ENCODE measurements around the gene PTGR1.

The PTGR1 gene

GRCh38 chr9:111533099-111533790 lies 66.2 kb downstream of the PTGR1 start:
- peaks cover 40% of the 10 kb centered on the region for H3K9me3 ChIP-seq (ENCODE audit: control insufficient read depth, insufficient read depth, low read depth, low read length)
- peaks cover 23% of the 10 kb centered on the region for H3K4me1 ChIP-seq (ENCODE audit: control insufficient read depth, insufficient read depth, low read length)
- H3K27me3 ChIP-seq (ENCODE audit: control insufficient read depth, insufficient read depth, low read length): no peaks in the 10 kb centered on the region
- H3K4me3 ChIP-seq (ENCODE audit: low read depth, low read length): no peak overlapping the region
- no peak overlapping the region for H3K9ac ChIP-seq (ENCODE audit: low read length)
- no peak overlapping the region; the same call in 1 of the 2 replicates for H3K27ac ChIP-seq (ENCODE audit: low read depth, low read length)
- H3K36me3 ChIP-seq (ENCODE audit: control insufficient read depth, insufficient read depth, low read length): peaks cover 82% of the 10 kb centered on the region

DNA sequence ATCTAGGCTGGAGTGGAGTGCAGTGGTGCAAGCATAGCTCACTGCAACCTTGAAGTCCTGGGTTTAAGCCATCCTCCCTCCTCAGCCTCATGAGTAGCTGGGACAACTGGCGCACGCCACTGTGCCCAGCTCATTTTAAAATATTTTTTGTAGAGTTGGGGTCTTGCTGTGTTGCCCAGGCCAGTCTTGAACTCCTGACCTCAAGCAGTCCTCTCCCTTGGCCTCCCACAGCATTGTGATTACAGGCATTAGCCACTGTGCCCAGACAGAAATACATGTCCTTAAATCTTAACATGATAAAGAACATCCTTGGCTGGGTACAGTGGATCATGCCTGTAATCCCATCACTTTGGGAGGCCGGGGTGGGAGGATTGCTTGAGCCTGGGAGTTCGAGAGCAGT lies 67.7 kb downstream of the PTGR1 start:
- peaks cover 37% of the 10 kb centered on the region for H3K4me1 ChIP-seq (ENCODE audit: control insufficient read depth, insufficient read depth, low read length)
- H3K4me3 ChIP-seq (ENCODE audit: low read depth, low read length): no peak overlapping the region
- H3K36me3 ChIP-seq (ENCODE audit: control insufficient read depth, insufficient read depth, low read length): peaks cover 78% of the 10 kb centered on the region
- no peak overlapping the region for H3K27ac ChIP-seq (ENCODE audit: low read depth, low read length)
- no peaks in the 10 kb centered on the region for H3K27me3 ChIP-seq (ENCODE audit: control insufficient read depth, insufficient read depth, low read length)
- peaks cover 27% of the 10 kb centered on the region for H3K9me3 ChIP-seq (ENCODE audit: control insufficient read depth, insufficient read depth, low read depth, low read length)
- no peak overlapping the region for H3K9ac ChIP-seq (ENCODE audit: low read length)

GRCh38 chr9:111529787-111530186 lies 69.7 kb downstream of the PTGR1 start:
- peaks cover 16% of the 10 kb centered on the region; the same call in 1 of the 2 replicates for H3K9me3 ChIP-seq (ENCODE audit: control insufficient read depth, insufficient read depth, low read depth, low read length)
- H3K27me3 ChIP-seq (ENCODE audit: control insufficient read depth, insufficient read depth, low read length): no peaks in the 10 kb centered on the region
- peak overlapping the region; percentile 97 for H3K27ac ChIP-seq (ENCODE audit: low read depth, low read length)
- H3K4me1 ChIP-seq (ENCODE audit: control insufficient read depth, insufficient read depth, low read length): peaks cover 41% of the 10 kb centered on the region
- peak overlapping the region; percentile 34 for H3K4me3 ChIP-seq (ENCODE audit: low read depth, low read length)
- peak overlapping the region; percentile 44 for H3K9ac ChIP-seq (ENCODE audit: low read length)
- H3K36me3 ChIP-seq (ENCODE audit: control insufficient read depth, insufficient read depth, low read length): peaks cover 61% of the 10 kb centered on the region

- peak overlapping the region; percentile 97 for H3K27ac ChIP-seq (ENCODE audit: low read depth, low read length)
Measured at GRCh38 chr9:111527347-111527746, 72.1 kb downstream of the PTGR1 start.

GRCh38 chr9:111525056-111525977 lies 74.1 kb downstream of the PTGR1 start, which contains the start of gene ZNF483:
Gene ZNF483, plus strand, starts transcription at chr9:111525179. Its CDS starts 2,217 bp downstream, at chr9:111527396.
- Histone ChIP-seq H3K27ac (ENCODE audit: low read depth, low read length) (peak within 1 kb of the TSS; percentile 41; the same call in 1 of the 2 replicates), H3K27me3 (ENCODE audit: control insufficient read depth, insufficient read depth, low read length) (no peaks in the 10 kb centered on the region), H3K4me3 (ENCODE audit: low read depth, low read length) (peak within 1 kb of the TSS; percentile 78), H3K9me3 (ENCODE audit: control insufficient read depth, insufficient read depth, low read depth, low read length) (no peaks in the 10 kb centered on the region), H3K36me3 (ENCODE audit: control insufficient read depth, insufficient read depth, low read length) (peaks cover 20% of the 10 kb centered on the region), H3K9ac (ENCODE audit: low read length) (peak within 1 kb of the TSS; percentile 85), H3K4me1 (ENCODE audit: control insufficient read depth, insufficient read depth, low read length) (peaks cover 38% of the 10 kb centered on the region)

More at GRCh38 chr9:111527347-111527746, 72.1 kb downstream of the PTGR1 start:
- Histone ChIP-seq H3K4me3 (ENCODE audit: low read depth, low read length) (no peak overlapping the region), H3K9me3 (ENCODE audit: control insufficient read depth, insufficient read depth, low read depth, low read length) (peaks cover 3% of the 10 kb centered on the region; the same call in 1 of the 2 replicates), H3K4me1 (ENCODE audit: control insufficient read depth, insufficient read depth, low read length) (peaks cover 45% of the 10 kb centered on the region), H3K27me3 (ENCODE audit: control insufficient read depth, insufficient read depth, low read length) (no peaks in the 10 kb centered on the region), H3K36me3 (ENCODE audit: control insufficient read depth, insufficient read depth, low read length) (peaks cover 37% of the 10 kb centered on the region), H3K9ac (ENCODE audit: low read length) (peak overlapping the region; percentile 65)

DNA sequence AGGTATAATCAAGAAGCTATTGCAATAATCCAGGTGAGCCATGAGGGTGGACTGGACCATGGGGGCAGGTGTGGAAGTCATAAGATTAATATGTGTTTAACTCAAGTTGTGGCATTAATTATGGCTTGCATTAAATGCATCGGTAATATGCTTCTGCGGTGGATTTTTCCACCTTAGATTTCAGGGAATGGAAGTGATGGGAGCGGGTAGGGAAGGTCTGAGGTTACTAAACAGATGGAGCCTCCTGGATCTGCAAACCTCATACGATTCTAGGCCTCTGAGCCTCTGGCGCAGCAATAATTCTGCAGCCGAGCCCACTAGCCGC lies 74.8 kb downstream of the PTGR1 start:
- peaks cover 34% of the 10 kb centered on the region for H3K4me1 ChIP-seq (ENCODE audit: control insufficient read depth, insufficient read depth, low read length)
- H3K36me3 ChIP-seq (ENCODE audit: control insufficient read depth, insufficient read depth, low read length): peaks cover 16% of the 10 kb centered on the region
- peak overlapping the region; percentile 78 for H3K4me3 ChIP-seq (ENCODE audit: low read depth, low read length)
- no peaks in the 10 kb centered on the region for H3K9me3 ChIP-seq (ENCODE audit: control insufficient read depth, insufficient read depth, low read depth, low read length)
- H3K27ac ChIP-seq (ENCODE audit: low read depth, low read length): no peak overlapping the region
- H3K27me3 ChIP-seq (ENCODE audit: control insufficient read depth, insufficient read depth, low read length): no peaks in the 10 kb centered on the region
- peak overlapping the region; percentile 85 for H3K9ac ChIP-seq (ENCODE audit: low read length)

GRCh38 chr9:111516061-111516465 lies 83.4 kb downstream of the PTGR1 start:
- Histone ChIP-seq H3K27ac (ENCODE audit: low read depth, low read length) (no peak overlapping the region), H3K4me1 (ENCODE audit: control insufficient read depth, insufficient read depth, low read length) (no peaks in the 10 kb centered on the region; the same call in 1 of the 2 replicates), H3K36me3 (ENCODE audit: control insufficient read depth, insufficient read depth, low read length) (no peaks in the 10 kb centered on the region), H3K27me3 (ENCODE audit: control insufficient read depth, insufficient read depth, low read length) (no peaks in the 10 kb centered on the region), H3K9me3 (ENCODE audit: control insufficient read depth, insufficient read depth, low read depth, low read length) (peaks cover 8% of the 10 kb centered on the region; the same call in 1 of the 2 replicates), H3K9ac (ENCODE audit: low read length) (no peak overlapping the region), H3K4me3 (ENCODE audit: low read depth, low read length) (no peak overlapping the region)

DNA sequence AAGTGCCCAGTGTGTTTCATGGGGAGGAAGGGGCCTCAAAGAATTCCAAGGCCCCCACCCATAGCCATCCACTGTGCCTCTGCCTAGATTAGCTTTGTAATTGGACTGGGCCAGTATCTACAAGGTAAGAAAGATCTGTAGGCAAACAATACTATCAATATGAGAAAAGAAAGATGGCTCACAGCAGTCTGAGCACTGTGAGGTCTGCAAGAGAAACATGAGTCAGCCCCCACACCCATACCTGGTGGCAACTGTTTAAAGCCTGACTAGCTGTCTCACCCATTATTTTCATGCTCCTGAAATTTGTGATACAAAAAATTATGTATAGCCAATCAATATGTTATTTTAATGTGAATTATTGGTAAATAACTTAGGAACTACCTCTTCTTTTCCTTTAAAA lies 84.5 kb downstream of the PTGR1 start:
- H3K27ac ChIP-seq (ENCODE audit: low read depth, low read length): no peak overlapping the region
- H3K9me3 ChIP-seq (ENCODE audit: control insufficient read depth, insufficient read depth, low read depth, low read length): peaks cover 18% of the 10 kb centered on the region
- H3K9ac ChIP-seq (ENCODE audit: low read length): no peak overlapping the region
- no peaks in the 10 kb centered on the region for H3K27me3 ChIP-seq (ENCODE audit: control insufficient read depth, insufficient read depth, low read length)
- H3K4me1 ChIP-seq (ENCODE audit: control insufficient read depth, insufficient read depth, low read length): no peaks in the 10 kb centered on the region; the same call in 1 of the 2 replicates
- no peak overlapping the region for H3K4me3 ChIP-seq (ENCODE audit: low read depth, low read length)
- H3K36me3 ChIP-seq (ENCODE audit: control insufficient read depth, insufficient read depth, low read length): no peaks in the 10 kb centered on the region

Data from HUES6 (cell line).